ENCODE measurements around the gene FAF1.

GRCh38 chr1:50955116-50955515 is 5.0 kb downstream of the FAF1 start:
- TF ChIP-seq EZH2phosphoT487 (IDR thresholded peaks at IDR 0.05; ENCODE audit: borderline replicate concordance, low read depth, low read length) (no peak), CTCF (conservative IDR thresholded peaks at IDR 0.05; ENCODE audit: low read length) (no peak)

Measured in OCI-LY7 (cell line).